HEK293 (cell line): ENCODE results near the gene TPST2.
A peak's percentile ranks its signal among the peaks of the same experiment; 100 is the strongest.

Experiments
- CTCF ChIA-PET: fragments of 350-600 bp; formaldehyde crosslinking; extraction: SDS; loops from one replicate; lab custom pipeline; 2021; ENCODE audit warnings: antibody characterized with exemption; lab: Yijun Ruan, JAX
- POLR2A ChIA-PET: fragments of 300-600 bp; formaldehyde crosslinking; extraction: SDS; loops from one replicate; lab custom pipeline; 2020; ENCODE audit warnings: antibody characterized with exemption, inconsistent platforms; lab: Yijun Ruan, JAX
- H3K27ac ChIP-seq: fragments of 200-500 bp; sonication (Bioruptor generic); 2 replicates; pipeline ENCODE4 v1.5.1; 2014; ENCODE audit warnings: low read depth, low read length, control low read depth, inconsistent platforms; ENCODE audit errors: extremely low read depth
- H3K36me3 ChIP-seq, 2 experiments: fragments of 200-500 bp in 1 of 2; sonication (Bioruptor generic) in 1 of 2; 1 replicate in 1 of 2; 2 replicates in 1 of 2; pipeline ENCODE4 v1.5.1; 2014 to 2017; ENCODE audit warnings: inconsistent platforms in 2 of 2, low read length in 2 of 2; ENCODE audit not compliant: control insufficient read depth in 2 of 2, insufficient read depth in 1 of 2
- H3K4me1 ChIP-seq: fragments of 200-500 bp; sonication (Bioruptor generic); 2 replicates; pipeline ENCODE4 v1.5.1; 2014; ENCODE audit warnings: mild to moderate bottlenecking, low read length, inconsistent platforms; ENCODE audit not compliant: control insufficient read depth, insufficient read depth
- H3K4me3 ChIP-seq: 2 replicates; pipeline ENCODE4 v1.5.1; 2011; ENCODE audit warnings: low read depth, mild to moderate bottlenecking, control low read depth, low read length, moderate library complexity
- H3K9me3 ChIP-seq: fragments of 200-500 bp; sonication (Bioruptor generic); 2 replicates; pipeline ENCODE4 v1.5.1; 2014; ENCODE audit warnings: low read depth, low read length, inconsistent platforms; ENCODE audit not compliant: control insufficient read depth, insufficient read depth
- ATF2 ChIP-seq: fragments of 450-650 bp; formaldehyde crosslinking; IDR thresholded peaks from 2 replicates; pipeline ENCODE4 v1.5.1; 2016; ENCODE audit warnings: missing biosample characterization, missing genetic modification characterization, low read depth
- EGR2 ChIP-seq: fragments of 450-650 bp; formaldehyde crosslinking; IDR thresholded peaks from 2 replicates; pipeline ENCODE4 v1.5.1; 2016; ENCODE audit warnings: low read depth, missing biosample characterization, missing genetic modification characterization
- REPIN1 ChIP-seq: fragments of 450-650 bp; formaldehyde crosslinking; IDR thresholded peaks from 2 replicates; pipeline ENCODE4 v1.5.1; 2017; ENCODE audit warnings: missing biosample characterization, missing genetic modification characterization, low read depth
- SETDB1 ChIP-seq: IDR thresholded peaks from one replicate; pipeline ENCODE4 v1.6.1; 2017; ENCODE audit warnings: mild to moderate bottlenecking, low read length, moderate library complexity, mixed read lengths; ENCODE audit not compliant: insufficient read length
- ZBTB26 ChIP-seq: fragments of 450-650 bp; formaldehyde crosslinking; optimal IDR thresholded peaks from 2 replicates; pipeline ENCODE3; 2016; ENCODE audit warnings: missing biosample characterization, mild to moderate bottlenecking, missing genetic modification characterization
- ZBTB8A ChIP-seq: fragments of 450-650 bp; formaldehyde crosslinking; IDR thresholded peaks from 2 replicates; pipeline ENCODE4 v1.5.1; 2016; ENCODE audit warnings: missing biosample characterization, missing genetic modification characterization
- ZFHX2 ChIP-seq: fragments of 450-650 bp; formaldehyde crosslinking; conservative IDR thresholded peaks from 2 replicates; pipeline ENCODE4 v1.5.1; 2016; ENCODE audit warnings: missing biosample characterization, missing genetic modification characterization
- ZFP3 ChIP-seq: fragments of 450-650 bp; formaldehyde crosslinking; IDR thresholded peaks from 2 replicates; pipeline ENCODE4 v1.5.1; 2016; ENCODE audit warnings: low read depth, missing biosample characterization, missing genetic modification characterization
- ZNF2 ChIP-seq: fragments of 450-650 bp; formaldehyde crosslinking; IDR thresholded peaks from 2 replicates; pipeline ENCODE4 v1.5.1; 2016; ENCODE audit warnings: missing biosample characterization, missing genetic modification characterization
- ZNF292 ChIP-seq: fragments of 450-650 bp; formaldehyde crosslinking; IDR thresholded peaks from 2 replicates; pipeline ENCODE4 v1.5.1; 2016; ENCODE audit warnings: low read depth, missing biosample characterization, missing genetic modification characterization, borderline replicate concordance
- ZNF529 ChIP-seq: fragments of 450-650 bp; formaldehyde crosslinking; IDR thresholded peaks from 2 replicates; pipeline ENCODE4 v1.5.1; 2017; ENCODE audit warnings: missing genetic modification characterization, missing biosample characterization; ENCODE audit not compliant: insufficient replicate concordance
- ZNF555 ChIP-seq: fragments of 450-650 bp; formaldehyde crosslinking; conservative IDR thresholded peaks from 2 replicates; pipeline ENCODE4 v1.5.1; 2017; ENCODE audit warnings: missing biosample characterization, mild to moderate bottlenecking, missing genetic modification characterization, inconsistent platforms
- ZNF560 ChIP-seq: fragments of 450-650 bp; formaldehyde crosslinking; IDR thresholded peaks from 2 replicates; pipeline ENCODE4 v1.5.1; 2017; ENCODE audit warnings: missing biosample characterization, missing genetic modification characterization, borderline replicate concordance
- ZNF654 ChIP-seq: fragments of 450-650 bp; formaldehyde crosslinking; IDR thresholded peaks from 2 replicates; pipeline ENCODE4 v1.5.1; 2016; ENCODE audit warnings: low read depth, missing biosample characterization, missing genetic modification characterization
- ZNF692 ChIP-seq: fragments of 450-650 bp; formaldehyde crosslinking; IDR thresholded peaks from 2 replicates; pipeline ENCODE4 v1.5.1; 2016; ENCODE audit warnings: missing biosample characterization, missing genetic modification characterization
- ZNF707 ChIP-seq: fragments of 450-650 bp; formaldehyde crosslinking; IDR thresholded peaks from 2 replicates; pipeline ENCODE4 v1.5.1; 2016; ENCODE audit warnings: missing biosample characterization, missing genetic modification characterization
- ZSCAN23 ChIP-seq: fragments of 450-650 bp; formaldehyde crosslinking; IDR thresholded peaks from 2 replicates; pipeline ENCODE4 v1.5.1; 2016; ENCODE audit warnings: missing biosample characterization, missing genetic modification characterization
- TF ChIP-seq, protein P1 (sequence below): IDR thresholded peaks from 2 replicates; pipeline ENCODE4 v1.6.1; 2011; ENCODE audit warnings: mild to moderate bottlenecking, low read depth, low read length, borderline replicate concordance
- TF ChIP-seq, protein P2 (sequence below): fragments of 450-650 bp; formaldehyde crosslinking; IDR thresholded peaks from 2 replicates; pipeline ENCODE4 v1.5.1; 2016; ENCODE audit warnings: missing biosample characterization, missing genetic modification characterization
- TF ChIP-seq, protein P3 (sequence below): fragments of 450-650 bp; formaldehyde crosslinking; IDR thresholded peaks from 2 replicates; pipeline ENCODE4 v1.5.1; 2016; ENCODE audit warnings: missing biosample characterization, missing genetic modification characterization
- TF ChIP-seq, protein P4 (sequence below): fragments of 450-650 bp; formaldehyde crosslinking; IDR thresholded peaks from 2 replicates; pipeline ENCODE4 v1.5.1; 2017; ENCODE audit warnings: missing biosample characterization, missing genetic modification characterization

Gene TPST2

DNA sequence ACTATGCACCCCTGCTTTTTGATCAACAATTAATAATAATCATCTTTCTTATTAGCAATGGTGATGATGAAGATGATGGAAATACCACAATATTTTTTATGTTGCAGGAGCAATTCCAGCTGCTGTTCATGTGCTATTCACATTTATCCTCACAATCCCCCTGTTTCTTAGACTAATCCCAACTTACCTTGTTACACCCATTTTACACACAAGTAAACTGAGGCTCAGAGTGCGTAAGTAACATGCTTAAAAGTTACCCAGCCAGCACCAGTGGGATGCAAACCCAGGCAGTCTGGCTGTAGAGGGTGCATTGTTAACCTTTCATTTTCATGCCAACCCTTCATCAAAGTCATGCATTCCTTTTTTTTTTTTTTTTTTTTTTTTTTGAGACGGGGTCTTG, 30.3 kb upstream of the TPST2 start (continued):
- TF ChIP-seq, protein P1, sequence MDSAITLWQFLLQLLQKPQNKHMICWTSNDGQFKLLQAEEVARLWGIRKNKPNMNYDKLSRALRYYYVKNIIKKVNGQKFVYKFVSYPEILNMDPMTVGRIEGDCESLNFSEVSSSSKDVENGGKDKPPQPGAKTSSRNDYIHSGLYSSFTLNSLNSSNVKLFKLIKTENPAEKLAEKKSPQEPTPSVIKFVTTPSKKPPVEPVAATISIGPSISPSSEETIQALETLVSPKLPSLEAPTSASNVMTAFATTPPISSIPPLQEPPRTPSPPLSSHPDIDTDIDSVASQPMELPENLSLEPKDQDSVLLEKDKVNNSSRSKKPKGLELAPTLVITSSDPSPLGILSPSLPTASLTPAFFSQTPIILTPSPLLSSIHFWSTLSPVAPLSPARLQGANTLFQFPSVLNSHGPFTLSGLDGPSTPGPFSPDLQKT: no peak
- no peak for TF ChIP-seq ZFP3 (tag by site-specific recombination)
- no peak for TF ChIP-seq ZNF2 (tag by site-specific recombination)
- TF ChIP-seq EGR2 (tag by site-specific recombination): no peak
- no peak for TF ChIP-seq ZNF692 (tag by site-specific recombination)
- TF ChIP-seq, protein P2, sequence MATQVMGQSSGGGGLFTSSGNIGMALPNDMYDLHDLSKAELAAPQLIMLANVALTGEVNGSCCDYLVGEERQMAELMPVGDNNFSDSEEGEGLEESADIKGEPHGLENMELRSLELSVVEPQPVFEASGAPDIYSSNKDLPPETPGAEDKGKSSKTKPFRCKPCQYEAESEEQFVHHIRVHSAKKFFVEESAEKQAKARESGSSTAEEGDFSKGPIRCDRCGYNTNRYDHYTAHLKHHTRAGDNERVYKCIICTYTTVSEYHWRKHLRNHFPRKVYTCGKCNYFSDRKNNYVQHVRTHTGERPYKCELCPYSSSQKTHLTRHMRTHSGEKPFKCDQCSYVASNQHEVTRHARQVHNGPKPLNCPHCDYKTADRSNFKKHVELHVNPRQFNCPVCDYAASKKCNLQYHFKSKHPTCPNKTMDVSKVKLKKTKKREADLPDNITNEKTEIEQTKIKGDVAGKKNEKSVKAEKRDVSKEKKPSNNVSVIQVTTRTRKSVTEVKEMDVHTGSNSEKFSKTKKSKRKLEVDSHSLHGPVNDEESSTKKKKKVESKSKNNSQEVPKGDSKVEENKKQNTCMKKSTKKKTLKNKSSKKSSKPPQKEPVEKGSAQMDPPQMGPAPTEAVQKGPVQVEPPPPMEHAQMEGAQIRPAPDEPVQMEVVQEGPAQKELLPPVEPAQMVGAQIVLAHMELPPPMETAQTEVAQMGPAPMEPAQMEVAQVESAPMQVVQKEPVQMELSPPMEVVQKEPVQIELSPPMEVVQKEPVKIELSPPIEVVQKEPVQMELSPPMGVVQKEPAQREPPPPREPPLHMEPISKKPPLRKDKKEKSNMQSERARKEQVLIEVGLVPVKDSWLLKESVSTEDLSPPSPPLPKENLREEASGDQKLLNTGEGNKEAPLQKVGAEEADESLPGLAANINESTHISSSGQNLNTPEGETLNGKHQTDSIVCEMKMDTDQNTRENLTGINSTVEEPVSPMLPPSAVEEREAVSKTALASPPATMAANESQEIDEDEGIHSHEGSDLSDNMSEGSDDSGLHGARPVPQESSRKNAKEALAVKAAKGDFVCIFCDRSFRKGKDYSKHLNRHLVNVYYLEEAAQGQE: no peak

GRCh38 chr22:26619510-26619909, 29.6 kb upstream of the TPST2 start:
- ChIA-PET CTCF (interaction anchor here (0.5 to 0.6 kb wide), 3 partner anchors 116 to 309 kb away, joined by 3 to 4 read pairs (median 3); no protein-coding TSS in a partner anchor), POLR2A (no interaction called here)
- Histone ChIP-seq H3K27ac (no peak overlapping the region), H3K4me3 (no peak overlapping the region), H3K4me1 (no peaks in the 10 kb centered on the region), H3K36me3 (no peaks in the 10 kb centered on the region), H3K9me3 (no peaks in the 10 kb centered on the region)
- no peak for TF ChIP-seq ZBTB8A (tag by site-specific recombination)
- TF ChIP-seq EGR2 (tag by site-specific recombination): peak; percentile 97
- no peak for TF ChIP-seq ZSCAN23 (tag by site-specific recombination)
- TF ChIP-seq ZFHX2: peak; percentile 98
- no peak for TF ChIP-seq ZNF707

- Histone ChIP-seq H3K4me3 (no peak overlapping the region), H3K9me3 (no peaks in the 10 kb centered on the region)
- TF ChIP-seq ATF2 (tag by site-specific recombination): no peak
- TF ChIP-seq, protein P3, sequence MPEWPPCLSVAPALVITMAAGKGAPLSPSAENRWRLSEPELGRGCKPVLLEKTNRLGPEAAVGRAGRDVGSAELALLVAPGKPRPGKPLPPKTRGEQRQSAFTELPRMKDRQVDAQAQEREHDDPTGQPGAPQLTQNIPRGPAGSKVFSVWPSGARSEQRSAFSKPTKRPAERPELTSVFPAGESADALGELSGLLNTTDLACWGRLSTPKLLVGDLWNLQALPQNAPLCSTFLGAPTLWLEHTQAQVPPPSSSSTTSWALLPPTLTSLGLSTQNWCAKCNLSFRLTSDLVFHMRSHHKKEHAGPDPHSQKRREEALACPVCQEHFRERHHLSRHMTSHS (tag by site-specific recombination): no peak
- TF ChIP-seq ZNF555 (tag by site-specific recombination): no peak
- TF ChIP-seq SETDB1: no peak
- no peak for TF ChIP-seq ZNF529 (tag by site-specific recombination)
- TF ChIP-seq ZBTB26 (tag by site-specific recombination): no peak
- TF ChIP-seq ZNF292 (tag by site-specific recombination): no peak
- TF ChIP-seq REPIN1 (tag by site-specific recombination): no peak
- no peak for TF ChIP-seq ZNF560 (tag by site-specific recombination)
- no peak for TF ChIP-seq ZNF654
- TF ChIP-seq, protein P4, sequence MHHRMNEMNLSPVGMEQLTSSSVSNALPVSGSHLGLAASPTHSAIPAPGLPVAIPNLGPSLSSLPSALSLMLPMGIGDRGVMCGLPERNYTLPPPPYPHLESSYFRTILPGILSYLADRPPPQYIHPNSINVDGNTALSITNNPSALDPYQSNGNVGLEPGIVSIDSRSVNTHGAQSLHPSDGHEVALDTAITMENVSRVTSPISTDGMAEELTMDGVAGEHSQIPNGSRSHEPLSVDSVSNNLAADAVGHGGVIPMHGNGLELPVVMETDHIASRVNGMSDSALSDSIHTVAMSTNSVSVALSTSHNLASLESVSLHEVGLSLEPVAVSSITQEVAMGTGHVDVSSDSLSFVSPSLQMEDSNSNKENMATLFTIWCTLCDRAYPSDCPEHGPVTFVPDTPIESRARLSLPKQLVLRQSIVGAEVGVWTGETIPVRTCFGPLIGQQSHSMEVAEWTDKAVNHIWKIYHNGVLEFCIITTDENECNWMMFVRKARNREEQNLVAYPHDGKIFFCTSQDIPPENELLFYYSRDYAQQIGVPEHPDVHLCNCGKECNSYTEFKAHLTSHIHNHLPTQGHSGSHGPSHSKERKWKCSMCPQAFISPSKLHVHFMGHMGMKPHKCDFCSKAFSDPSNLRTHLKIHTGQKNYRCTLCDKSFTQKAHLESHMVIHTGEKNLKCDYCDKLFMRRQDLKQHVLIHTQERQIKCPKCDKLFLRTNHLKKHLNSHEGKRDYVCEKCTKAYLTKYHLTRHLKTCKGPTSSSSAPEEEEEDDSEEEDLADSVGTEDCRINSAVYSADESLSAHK (tag by site-specific recombination): no peak
- TF ChIP-seq, all 188 proteins: peak for 0
- H3K4me1 ChIP-seq: no peaks in the 10 kb centered on the region
- H3K27ac ChIP-seq: no peak overlapping the region
- ChIA-PET POLR2A (no interaction called here), CTCF (no interaction called here)
- H3K36me3 ChIP-seq: no peaks in the 10 kb centered on the region
These were observed 28.5 kb upstream of the TPST2 start for GRCh38 chr22:26618455-26618854.
